Hematopoietic multipotent progenitor cell treated with erythropoietin and hydrocortisone succinate and interleukin-3 and kit ligand, for 8 days (in vitro differentiated cells): ENCODE results near the gene ERC2.

Experiments
- DNase-seq: peaks from one replicate; pipeline ENCODE4 v3.0.0-alpha.2; 2015

ERC2 gene

GRCh38 chr3:55723653-55724406 lies 744.4 kb downstream of the ERC2 start:
- DNase-seq = no peak

- no peak for DNase-seq
Measured at GRCh38 chr3:55721716-55722484, 746.4 kb downstream of the ERC2 start.

GRCh38 chr3:55720614-55721013 lies 747.7 kb downstream of the ERC2 start:
- no peak for DNase-seq

GRCh38 chr3:55719508-55719907 lies 748.8 kb downstream of the ERC2 start:
- DNase-seq = no peak

GRCh38 chr3:55719006-55719405 lies 749.3 kb downstream of the ERC2 start:
- DNase-seq = no peak

GRCh38 chr3:55718521-55718921 lies 749.7 kb downstream of the ERC2 start:
- DNase-seq = no peak

GRCh38 chr3:55718074-55718473 lies 750.2 kb downstream of the ERC2 start:
- DNase-seq = no peak

GRCh38 chr3:55717481-55717880 lies 750.8 kb downstream of the ERC2 start:
- DNase-seq = no peak

GRCh38 chr3:55716611-55717225 lies 751.5 kb downstream of the ERC2 start:
- no peak for DNase-seq

- no peak for DNase-seq
Measured at GRCh38 chr3:55716044-55716443, 752.2 kb downstream of the ERC2 start.

GRCh38 chr3:55714057-55714456 lies 754.2 kb downstream of the ERC2 start:
- no peak for DNase-seq

- DNase-seq = no peak
Measured at GRCh38 chr3:55711646-55712045, 756.6 kb downstream of the ERC2 start.

- DNase-seq = no peak
Measured at GRCh38 chr3:55709411-55710012, 758.8 kb downstream of the ERC2 start.

GRCh38 chr3:55708921-55709320 lies 759.3 kb downstream of the ERC2 start:
- DNase-seq = no peak

GRCh38 chr3:55708242-55708641 lies 760.0 kb downstream of the ERC2 start:
- no peak for DNase-seq

- no peak for DNase-seq
Measured at GRCh38 chr3:55704521-55704920, 763.7 kb downstream of the ERC2 start.

- no peak for DNase-seq
Measured at GRCh38 chr3:55702822-55703221, 765.4 kb downstream of the ERC2 start.

- DNase-seq = no peak
Measured at GRCh38 chr3:55701997-55702396, 766.3 kb downstream of the ERC2 start.

GRCh38 chr3:55698831-55699230 lies 769.4 kb downstream of the ERC2 start:
- no peak for DNase-seq

- DNase-seq = no peak
Measured at GRCh38 chr3:55697177-55697865, 770.9 kb downstream of the ERC2 start.

GRCh38 chr3:55692957-55693558 lies 775.2 kb downstream of the ERC2 start:
- no peak for DNase-seq

GRCh38 chr3:55692295-55692956 lies 775.8 kb downstream of the ERC2 start:
- DNase-seq = no peak
